Stomach (tissue), 4 donors: Measurements from ENCODE around the gene CFAP100.

Source experiments
- CTCF ChIP-seq, 7 experiments: fragments of 450-650 bp in 4 of 7; fragments of 200-600 bp in 3 of 7; sonication (generic) in 3 of 7; IDR thresholded peaks; one replicate each; pipeline ENCODE4 v1.5.1; 2016 to 2019; ENCODE audit warnings: antibody characterized with exemption in 7 of 7, control low read depth in 2 of 7, mild to moderate bottlenecking in 1 of 7
- EP300 ChIP-seq: sonication (generic); formaldehyde crosslinking; IDR thresholded peaks from one replicate; pipeline ENCODE4 v1.6.1; 2017; ENCODE audit warnings: antibody characterized with exemption
- POLR2A ChIP-seq, 4 donors: fragments of 450-650 bp; IDR thresholded peaks; one replicate each; pipeline ENCODE4 v1.6.1; 2016; ENCODE audit warnings: antibody characterized with exemption in 4 of 4, control low read depth in 2 of 4, mild to moderate bottlenecking in 1 of 4, moderate library complexity in 1 of 4

GRCh38 chr3:126412841-126413692 is 18.4 kb downstream of the CFAP100 start:
- no peak for TF ChIP-seq POLR2A (IDR thresholded peaks at IDR 0.05)
- no peak for TF ChIP-seq EP300
- no peak for TF ChIP-seq CTCF (IDR thresholded peaks at IDR 0.05)
